Neural progenitor cell (in vitro differentiated cells): ENCODE measurements around the gene TM9SF2. TPM values are rescaled to one million over a fixed set of nuclear protein-coding genes. Genes with fewer than 3 reads are reported as not detected.

Experiments used
- DNase-seq: peaks from one replicate; pipeline ENCODE4 v3.0.0-alpha.2; 2016; ENCODE audit warnings: low spot score
- H2AFZ ChIP-seq: fragments of 200-600 bp; sonication (generic); replicated peaks from 2 replicates; pipeline ENCODE4 v1.6.1; 2016; ENCODE audit warnings: antibody characterized with exemption
- H3F3A ChIP-seq: fragments of 200-600 bp; sonication (generic); 2 replicates; pipeline ENCODE4 v1.6.1; 2016; ENCODE audit warnings: antibody characterized with exemption, low read depth
- H3K27ac ChIP-seq: fragments of 200-600 bp; sonication (generic); 2 replicates; pipeline ENCODE4 v1.5.1; 2016; ENCODE audit warnings: mild to moderate bottlenecking
- H3K27me3 ChIP-seq: fragments of 200-600 bp; sonication (generic); 2 replicates; pipeline ENCODE4 v1.6.1; 2016; ENCODE audit warnings: mild to moderate bottlenecking, moderate library complexity
- H3K36me3 ChIP-seq: fragments of 200-600 bp; sonication (generic); 2 replicates; pipeline ENCODE4 v1.5.1; 2016
- H3K4me1 ChIP-seq: fragments of 200-600 bp; sonication (generic); 2 replicates; pipeline ENCODE4 v1.6.1; 2016; ENCODE audit warnings: mixed run types
- H3K4me2 ChIP-seq: fragments of 200-600 bp; sonication (generic); 2 replicates; pipeline ENCODE4 v1.6.1; 2016
- H3K4me3 ChIP-seq: fragments of 200-600 bp; sonication (generic); 2 replicates; pipeline ENCODE4 v1.5.1; 2016
- H3K79me2 ChIP-seq: fragments of 200-600 bp; sonication (generic); 2 replicates; pipeline ENCODE4 v1.6.1; 2016; ENCODE audit warnings: low read depth
- H3K9ac ChIP-seq: fragments of 200-600 bp; sonication (generic); 2 replicates; pipeline ENCODE4 v1.6.1; 2016
- H3K9me3 ChIP-seq: fragments of 200-600 bp; sonication (generic); 2 replicates; pipeline ENCODE4 v1.5.1; 2016; ENCODE audit warnings: low read depth
- H4K20me1 ChIP-seq: fragments of 200-600 bp; sonication (generic); 2 replicates; pipeline ENCODE4 v1.6.1; 2016; ENCODE audit warnings: low read depth
- H3K27ac Mint-ChIP-seq: 3 replicates; pipeline ENCODE4 v1.8.0; 2021; ENCODE audit warnings: mixed read lengths
- H3K27me3 Mint-ChIP-seq: 2 replicates; pipeline ENCODE4 v1.8.0; 2022; ENCODE audit warnings: low read depth, mild to moderate bottlenecking, inconsistent platforms, moderate library complexity, mixed read lengths; ENCODE audit not compliant: insufficient read depth
- H3K36me3 Mint-ChIP-seq: 3 replicates; pipeline ENCODE4 v1.8.0; 2021; ENCODE audit warnings: mixed read lengths
- H3K4me1 Mint-ChIP-seq: 3 replicates; pipeline ENCODE4 v1.8.0; 2021; ENCODE audit warnings: mixed read lengths
- H3K4me3 Mint-ChIP-seq: 3 replicates; pipeline ENCODE4 v1.8.0; 2021; ENCODE audit warnings: mild to moderate bottlenecking, moderate library complexity, mixed read lengths
- H3K9me3 Mint-ChIP-seq: 3 replicates; pipeline ENCODE4 v1.8.0; 2020; ENCODE audit warnings: mixed read lengths
- CTCF ChIP-seq: fragments of 200-600 bp; sonication (generic); IDR thresholded peaks from 2 replicates; pipeline ENCODE4 v1.5.1; 2017; ENCODE audit warnings: antibody characterized with exemption, mild to moderate bottlenecking
- EZH2 ChIP-seq: fragments of 200-600 bp; sonication (generic); IDR thresholded peaks from 2 replicates; pipeline ENCODE4 v1.6.1; 2017; ENCODE audit warnings: antibody characterized with exemption, mild to moderate bottlenecking, moderate library complexity
- EZH2phosphoT487 ChIP-seq: fragments of 200-600 bp; sonication (generic); IDR thresholded peaks from 2 replicates; pipeline ENCODE4 v1.6.1; 2017; ENCODE audit warnings: antibody characterized with exemption
- total RNA-seq: library from RNA; depleted of rRNA; stranded (reverse); fragments of >200 nt; gene quantifications from 2 replicates; pipeline ENCODE4 v1.2.3, GENCODE V29; 2015; ENCODE audit warnings: low replicate concordance

The TM9SF2 gene
- total RNA-seq, 1 donor from 2014 or later = 128 TPM

GRCh38 chr13:99509479-99509878, 8.2 kb downstream of the TM9SF2 start:
- Histone ChIP-seq H3K9ac (no peak overlapping the region), H3K4me3 (no peak overlapping the region), H3K36me3 (no peaks in the 10 kb centered on the region), H3K79me2 (peaks cover 100% of the 10 kb centered on the region), H3K9me3 (peaks cover 6% of the 10 kb centered on the region), H3K4me1 (no peaks in the 10 kb centered on the region), H3K4me2 (no peak overlapping the region), H3K27ac (no peak overlapping the region), H3F3A (no peaks in the 10 kb centered on the region), H4K20me1 (peaks cover 27% of the 10 kb centered on the region), H3K27me3 (no peaks in the 10 kb centered on the region), H2AFZ (no peak overlapping the region)
- peaks cover 29% of the 10 kb centered on the region for H3K36me3 Mint-ChIP-seq
- no peak overlapping the region for H3K27ac Mint-ChIP-seq
- TF ChIP-seq EZH2phosphoT487 (no peak), CTCF (no peak), EZH2 (no peak)
- H3K9me3 Mint-ChIP-seq = peaks cover 24% of the 10 kb centered on the region
- no peak for DNase-seq
- H3K27me3 Mint-ChIP-seq = peaks cover 3% of the 10 kb centered on the region
- no peak overlapping the region for H3K4me3 Mint-ChIP-seq
- no peaks in the 10 kb centered on the region for H3K4me1 Mint-ChIP-seq

GRCh38 chr13:99514801-99515200, 13.5 kb downstream of the TM9SF2 start:
- no peaks in the 10 kb centered on the region for H3K4me1 Mint-ChIP-seq
- H3K4me1 ChIP-seq = no peaks in the 10 kb centered on the region
- no peaks in the 10 kb centered on the region for H3K36me3 ChIP-seq
- no peak overlapping the region for H3K4me3 ChIP-seq
- peaks cover 41% of the 10 kb centered on the region for H4K20me1 ChIP-seq
- peaks cover 78% of the 10 kb centered on the region for H3K79me2 ChIP-seq
- no peaks in the 10 kb centered on the region for H3K27me3 ChIP-seq
- no peak for DNase-seq
- H3K9me3 ChIP-seq = peaks cover under 1% of the 10 kb centered on the region
- H3F3A ChIP-seq = no peaks in the 10 kb centered on the region
- TF ChIP-seq EZH2 (no peak), EZH2phosphoT487 (no peak), CTCF (no peak)
- no peak overlapping the region for H2AFZ ChIP-seq
- H3K4me2 ChIP-seq = no peak overlapping the region
- no peak overlapping the region for H3K9ac ChIP-seq
- H3K27ac Mint-ChIP-seq = no peak overlapping the region
- peaks cover 8% of the 10 kb centered on the region for H3K9me3 Mint-ChIP-seq
- H3K4me3 Mint-ChIP-seq = no peak overlapping the region
- H3K36me3 Mint-ChIP-seq = peaks cover 13% of the 10 kb centered on the region
- no peaks in the 10 kb centered on the region for H3K27me3 Mint-ChIP-seq
- H3K27ac ChIP-seq = no peak overlapping the region

GRCh38 chr13:99516153-99516929, 15.1 kb downstream of the TM9SF2 start:
- no peaks in the 10 kb centered on the region for H3K9me3 ChIP-seq
- no peaks in the 10 kb centered on the region for H3K4me1 Mint-ChIP-seq
- H3K4me3 Mint-ChIP-seq = no peak overlapping the region
- no peak for DNase-seq
- no peak overlapping the region for H3K4me2 ChIP-seq
- H3K27me3 ChIP-seq = no peaks in the 10 kb centered on the region
- H3K4me3 ChIP-seq = no peak overlapping the region
- no peaks in the 10 kb centered on the region for H3K4me1 ChIP-seq
- H3K9me3 Mint-ChIP-seq = no peaks in the 10 kb centered on the region
- H3K79me2 ChIP-seq = peaks cover 63% of the 10 kb centered on the region
- peaks cover 2% of the 10 kb centered on the region for H3K36me3 Mint-ChIP-seq
- H4K20me1 ChIP-seq = peaks cover 38% of the 10 kb centered on the region
- no peaks in the 10 kb centered on the region for H3K36me3 ChIP-seq
- TF ChIP-seq EZH2phosphoT487 = no peak
- no peak for TF ChIP-seq EZH2
- TF ChIP-seq CTCF = no peak
- H3K9ac ChIP-seq = no peak overlapping the region
- H3K27ac ChIP-seq = no peak overlapping the region
- H3K27ac Mint-ChIP-seq = no peak overlapping the region
- no peaks in the 10 kb centered on the region for H3F3A ChIP-seq
- no peaks in the 10 kb centered on the region for H3K27me3 Mint-ChIP-seq
- H2AFZ ChIP-seq = no peak overlapping the region
